ENCODE measurements around the gene RAB3GAP2. TPM values are rescaled to one million over a fixed set of nuclear protein-coding genes. Genes with fewer than 3 reads are reported as not detected.
"Not testable (repeated sequence)": the region's sequence is repeated elsewhere in the genome, so short reads cannot be mapped to it uniquely, and the experiment has no call there.

The RAB3GAP2 gene
- total RNA-seq, 4 donors from 2014 or later: 13.8 to 28.0 (median 20.4) TPM

DNA sequence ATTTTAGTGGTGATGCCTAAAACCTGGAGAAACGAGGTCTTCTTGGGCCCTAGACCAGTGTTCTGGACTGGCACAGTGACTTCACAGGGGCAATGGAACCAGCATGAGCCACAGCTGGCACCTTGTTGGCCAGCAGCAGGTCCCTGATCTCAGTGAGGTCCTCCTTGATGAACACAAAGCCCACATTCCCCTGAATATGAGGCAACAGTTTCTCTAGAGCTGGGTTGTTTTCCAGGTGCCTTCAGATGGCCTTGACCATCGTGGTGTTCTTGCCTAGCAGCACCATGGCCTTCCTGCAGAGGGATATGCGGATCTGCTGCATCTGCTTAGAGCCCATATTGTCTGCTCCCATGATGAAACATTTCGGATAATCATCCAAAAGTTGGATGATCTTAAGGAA lies 44.9 kb upstream of the RAB3GAP2 start:
- no peak overlapping the region for H3K27ac ChIP-seq
- H3K27me3 ChIP-seq: no peaks in the 10 kb centered on the region
- no peak for TF ChIP-seq POLR2A (IDR thresholded peaks at IDR 0.05)
- TF ChIP-seq, protein P1, sequence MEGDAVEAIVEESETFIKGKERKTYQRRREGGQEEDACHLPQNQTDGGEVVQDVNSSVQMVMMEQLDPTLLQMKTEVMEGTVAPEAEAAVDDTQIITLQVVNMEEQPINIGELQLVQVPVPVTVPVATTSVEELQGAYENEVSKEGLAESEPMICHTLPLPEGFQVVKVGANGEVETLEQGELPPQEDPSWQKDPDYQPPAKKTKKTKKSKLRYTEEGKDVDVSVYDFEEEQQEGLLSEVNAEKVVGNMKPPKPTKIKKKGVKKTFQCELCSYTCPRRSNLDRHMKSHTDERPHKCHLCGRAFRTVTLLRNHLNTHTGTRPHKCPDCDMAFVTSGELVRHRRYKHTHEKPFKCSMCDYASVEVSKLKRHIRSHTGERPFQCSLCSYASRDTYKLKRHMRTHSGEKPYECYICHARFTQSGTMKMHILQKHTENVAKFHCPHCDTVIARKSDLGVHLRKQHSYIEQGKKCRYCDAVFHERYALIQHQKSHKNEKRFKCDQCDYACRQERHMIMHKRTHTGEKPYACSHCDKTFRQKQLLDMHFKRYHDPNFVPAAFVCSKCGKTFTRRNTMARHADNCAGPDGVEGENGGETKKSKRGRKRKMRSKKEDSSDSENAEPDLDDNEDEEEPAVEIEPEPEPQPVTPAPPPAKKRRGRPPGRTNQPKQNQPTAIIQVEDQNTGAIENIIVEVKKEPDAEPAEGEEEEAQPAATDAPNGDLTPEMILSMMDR (IDR thresholded peaks at IDR 0.05): no peak
- no peak for DNase-seq
- intact Hi-C loops (cut with DNase I): no loop called here
- 68 to 80% methylated on average over 1 to 3 of the region's 4 CpGs for WGBS, 2 donors
- H3K36me3 ChIP-seq: no peaks in the 10 kb centered on the region
- H3K4me3 ChIP-seq: no peak overlapping the region
- no peaks in the 10 kb centered on the region for H3K9me3 ChIP-seq
- peaks cover 0 to 12% (median 0%) of the 10 kb centered on the region in 3 donors for H3K4me1 ChIP-seq

DNA sequence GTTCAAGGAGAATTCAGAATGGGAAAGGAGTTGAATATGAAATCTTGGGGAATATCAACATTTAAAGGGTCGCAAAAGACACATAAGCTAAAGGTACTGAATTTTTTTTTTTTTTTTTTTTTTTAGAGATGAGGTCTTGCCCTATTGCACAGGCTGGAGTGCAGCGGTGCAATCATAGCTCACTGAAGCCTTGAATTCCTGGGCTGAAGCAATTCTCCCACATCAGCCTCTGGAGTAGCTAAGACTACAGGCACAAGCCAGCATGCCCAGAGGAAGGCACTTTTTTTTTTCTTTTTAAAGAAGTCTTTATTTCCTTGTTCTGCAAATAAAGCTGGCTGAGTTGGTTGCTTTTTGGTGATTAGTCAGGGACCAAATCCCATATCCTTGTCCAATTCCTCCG lies 44.1 kb upstream of the RAB3GAP2 start:
- no peak for DNase-seq
- Histone ChIP-seq H3K36me3 (no peaks in the 10 kb centered on the region), H3K4me3 (no peak overlapping the region), H3K9me3 (no peaks in the 10 kb centered on the region), H3K27ac (no peak overlapping the region), H3K27me3 (no peaks in the 10 kb centered on the region), H3K4me1 (peaks cover 0 to 12% (median 0%) of the 10 kb centered on the region in 3 donors)
- no peak for TF ChIP-seq POLR2A (IDR thresholded peaks at IDR 0.05)
- TF ChIP-seq, protein P1 (IDR thresholded peaks at IDR 0.05): no peak
- intact Hi-C loops (cut with DNase I): no loop called here
- 63 to 72% methylated on average over 3 of the region's 3 CpGs for WGBS, 2 donors

DNA sequence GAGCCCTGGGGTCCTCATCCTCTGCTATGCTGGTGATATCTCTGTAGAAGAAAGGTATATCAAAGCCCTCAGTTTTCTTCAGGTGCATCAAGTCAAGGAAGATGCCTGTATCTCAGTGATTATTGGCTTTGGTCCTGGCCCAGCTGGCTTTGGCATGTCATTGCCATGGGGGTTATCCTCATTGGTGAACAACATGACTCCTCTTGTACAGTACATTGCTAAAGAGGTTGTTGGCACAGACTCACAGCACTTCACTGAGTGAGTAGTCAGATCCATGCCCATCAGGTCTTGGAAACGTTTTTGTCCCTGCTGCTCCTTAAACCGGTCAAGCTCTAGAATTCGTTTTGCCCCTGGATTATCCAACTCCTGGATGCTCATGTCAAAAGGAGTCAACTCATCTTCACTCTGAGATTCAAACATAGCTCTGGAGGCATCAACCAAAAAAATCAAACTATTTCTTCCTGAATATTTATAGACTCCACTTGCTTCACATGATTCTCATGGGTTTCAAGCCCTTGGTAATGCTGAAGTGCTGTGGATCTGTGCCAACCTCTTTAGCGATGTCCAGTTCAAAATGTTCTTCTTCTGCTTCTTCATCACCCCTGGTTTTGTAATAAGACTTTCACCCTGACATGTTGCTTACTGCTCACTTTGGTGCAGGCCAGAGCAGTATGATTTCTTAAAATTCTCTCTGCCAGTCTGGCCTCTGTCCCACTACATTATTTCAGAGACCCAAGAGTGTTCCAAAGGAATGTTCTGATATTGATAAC lies 43.0 kb upstream of the RAB3GAP2 start:
- no peaks in the 10 kb centered on the region for H3K27me3 ChIP-seq
- 44 to 57% methylated on average over 4 of the region's 4 CpGs for WGBS, 2 donors
- DNase-seq: no peak
- no peak overlapping the region for H3K4me3 ChIP-seq
- TF ChIP-seq, protein P1 (IDR thresholded peaks at IDR 0.05): no peak
- TF ChIP-seq POLR2A (IDR thresholded peaks at IDR 0.05): no peak
- no peaks in the 10 kb centered on the region for H3K9me3 ChIP-seq
- peaks cover 0 to 12% (median 0%) of the 10 kb centered on the region in 3 donors for H3K4me1 ChIP-seq
- no peaks in the 10 kb centered on the region for H3K36me3 ChIP-seq
- H3K27ac ChIP-seq: no peak overlapping the region
- intact Hi-C loops (cut with DNase I): no loop called here

DNA sequence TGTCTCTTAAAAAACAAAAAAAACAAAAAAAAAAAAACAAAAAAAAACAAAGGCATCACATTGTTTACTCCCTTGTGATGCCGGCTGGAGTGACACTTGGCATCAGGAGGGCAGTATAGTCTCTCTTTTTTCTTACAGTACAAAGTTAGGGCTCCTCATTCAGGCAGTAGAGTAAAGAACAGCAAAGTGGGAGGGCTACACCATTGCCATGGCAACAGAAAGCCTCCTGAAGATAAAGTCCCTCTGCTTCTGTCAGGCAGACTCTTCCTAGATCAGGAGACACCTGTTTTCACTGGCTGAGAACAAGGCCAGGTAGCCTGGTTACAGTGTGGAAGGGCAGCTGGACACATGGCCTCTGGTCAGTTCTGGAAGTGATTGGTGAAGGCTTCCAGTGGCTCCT lies 41.3 kb upstream of the RAB3GAP2 start:
- H3K4me3 ChIP-seq: no peak overlapping the region

DNA sequence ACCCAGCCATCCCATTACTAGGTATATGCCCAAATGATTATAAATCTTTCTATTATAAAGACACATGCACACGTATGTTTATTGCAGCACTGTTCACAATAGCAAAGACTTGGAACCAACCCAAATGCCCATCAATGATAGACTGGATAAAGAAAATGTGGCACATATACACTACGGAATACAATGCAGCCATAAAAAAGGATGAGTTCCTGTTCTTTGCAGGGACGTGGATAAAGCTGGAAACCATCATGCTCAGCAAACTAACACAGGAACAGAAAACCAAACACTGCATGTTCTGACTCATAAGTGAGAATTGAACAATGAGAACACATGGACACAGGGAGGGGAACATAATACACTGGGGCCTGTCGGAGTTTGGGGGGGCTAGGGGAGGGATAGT lies 37.9 kb upstream of the RAB3GAP2 start:
- DNase-seq; H3K36me3 ChIP-seq; H3K27me3 ChIP-seq; H3K4me3 ChIP-seq; H3K9me3 ChIP-seq; intact Hi-C loops (cut with DNase I); H3K4me1 ChIP-seq; H3K27ac ChIP-seq: not testable (repeated sequence)
- 74 to 76% methylated on average over 4 of the region's 4 CpGs for WGBS, 2 donors

More for the DNA sequence above, 41.3 kb upstream of the RAB3GAP2 start:
- TF ChIP-seq, protein P1 (IDR thresholded peaks at IDR 0.05): no peak
- TF ChIP-seq POLR2A (IDR thresholded peaks at IDR 0.05): no peak
- WGBS, 2 donors: 60 to 61% methylated on average over 1 of the region's 1 CpG
- Histone ChIP-seq H3K27me3 (no peaks in the 10 kb centered on the region), H3K9me3 (no peaks in the 10 kb centered on the region), H3K36me3 (no peaks in the 10 kb centered on the region), H3K27ac (no peak overlapping the region), H3K4me1 (peaks cover 0 to 12% (median 0%) of the 10 kb centered on the region in 3 donors)
- intact Hi-C loops (cut with DNase I): no loop called here
- no peak for DNase-seq

All from esophagus squamous epithelium (tissue), 5 donors.